SU-DHL-6 (cell line): ENCODE results near the gene VENTX.

ENCODE experiments used
- EZH2phosphoT487 ChIP-seq: fragments of 200-600 bp; sonication (generic), shearing (Covaris generic); conservative IDR thresholded peaks from 2 replicates; pipeline ENCODE4 v1.6.1; 2018; ENCODE audit warnings: mild to moderate bottlenecking, antibody characterized with exemption, low read length, moderate library complexity, mixed read lengths
- TF ChIP-seq, protein P1 (sequence below): fragments of 200-600 bp; sonication (generic); IDR thresholded peaks from one replicate; pipeline ENCODE4 v1.5.1; 2017; ENCODE audit warnings: antibody characterized with exemption, mild to moderate bottlenecking, low read length, moderate library complexity; ENCODE audit not compliant: insufficient read depth, poor library complexity, severe bottlenecking

DNA sequence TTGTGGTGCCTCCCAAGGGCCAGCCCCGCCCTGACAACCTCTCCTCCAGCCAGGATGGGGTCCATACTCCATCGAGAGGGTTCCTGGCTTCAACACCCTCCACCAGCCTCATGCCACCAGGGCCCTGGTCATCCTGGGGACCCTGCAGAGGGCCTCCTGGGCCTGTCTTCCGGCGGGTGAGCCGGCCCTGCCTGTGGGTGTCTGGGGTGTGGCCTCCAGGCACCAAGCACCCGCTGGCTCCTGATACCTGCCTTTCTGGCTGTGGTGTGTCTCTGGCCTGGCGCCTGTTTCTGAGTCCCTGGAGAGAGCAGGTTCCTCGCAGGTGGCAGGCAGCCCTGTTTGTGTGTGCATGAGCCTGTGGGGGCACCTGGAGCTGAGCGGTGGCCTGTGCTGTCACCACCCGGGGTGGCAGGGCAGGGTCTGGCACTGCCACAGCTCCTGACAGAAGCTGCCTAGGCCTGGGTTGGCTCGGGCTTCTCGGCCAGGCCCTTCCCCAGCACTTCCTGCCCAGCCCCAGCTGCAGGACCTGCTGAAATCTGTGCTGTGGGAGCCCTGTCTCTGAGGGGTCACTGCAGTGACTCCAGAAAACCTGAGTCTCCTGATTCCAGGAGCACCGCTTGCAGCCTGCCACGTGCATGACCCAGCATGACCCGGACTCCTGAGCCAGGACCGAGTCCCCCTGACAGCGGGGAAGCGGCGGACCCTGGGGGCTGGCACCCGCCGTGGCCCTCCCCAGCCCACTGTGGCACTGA, 20.6 kb downstream of the VENTX start:
- TF ChIP-seq, protein P1, sequence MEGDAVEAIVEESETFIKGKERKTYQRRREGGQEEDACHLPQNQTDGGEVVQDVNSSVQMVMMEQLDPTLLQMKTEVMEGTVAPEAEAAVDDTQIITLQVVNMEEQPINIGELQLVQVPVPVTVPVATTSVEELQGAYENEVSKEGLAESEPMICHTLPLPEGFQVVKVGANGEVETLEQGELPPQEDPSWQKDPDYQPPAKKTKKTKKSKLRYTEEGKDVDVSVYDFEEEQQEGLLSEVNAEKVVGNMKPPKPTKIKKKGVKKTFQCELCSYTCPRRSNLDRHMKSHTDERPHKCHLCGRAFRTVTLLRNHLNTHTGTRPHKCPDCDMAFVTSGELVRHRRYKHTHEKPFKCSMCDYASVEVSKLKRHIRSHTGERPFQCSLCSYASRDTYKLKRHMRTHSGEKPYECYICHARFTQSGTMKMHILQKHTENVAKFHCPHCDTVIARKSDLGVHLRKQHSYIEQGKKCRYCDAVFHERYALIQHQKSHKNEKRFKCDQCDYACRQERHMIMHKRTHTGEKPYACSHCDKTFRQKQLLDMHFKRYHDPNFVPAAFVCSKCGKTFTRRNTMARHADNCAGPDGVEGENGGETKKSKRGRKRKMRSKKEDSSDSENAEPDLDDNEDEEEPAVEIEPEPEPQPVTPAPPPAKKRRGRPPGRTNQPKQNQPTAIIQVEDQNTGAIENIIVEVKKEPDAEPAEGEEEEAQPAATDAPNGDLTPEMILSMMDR, result no peak
- no peak for TF ChIP-seq EZH2phosphoT487
